ENCODE measurements around the gene UBL5. TPM values are rescaled to one million over a fixed set of nuclear protein-coding genes. Genes with fewer than 3 reads are reported as not detected.
A peak's percentile ranks its signal among the peaks of the same experiment; 100 is the strongest.

The UBL5 gene
- total and polyA plus RNA-seq, 7 donors: 518 to 1,128 (median 778) TPM

GRCh38 chr19:9849791-9850190, 22.1 kb downstream of the UBL5 start:
- Histone ChIP-seq H3K27ac (peak overlapping the region in 1 of 4 donors; percentile 48), H3K36me3 (peaks cover 0 to 40% (median 8%) of the 10 kb centered on the region in 4 donors), H3K4me3 (no peak overlapping the region), H3K27me3 (no peaks in the 10 kb centered on the region), H3K4me1 (peaks cover 0 to 34% (median 24%) of the 10 kb centered on the region in 4 donors), H3K9me3 (no peaks in the 10 kb centered on the region)
- intact Hi-C loops (cut with DNase I): no loop called here
- DNase-seq: no peak
- 72 to 85% methylated on average over 7 of the region's 7 CpGs for WGBS, 2 donors
- TF ChIP-seq EP300 (IDR thresholded peaks at IDR 0.05): no peak
- TF ChIP-seq POLR2A (IDR thresholded peaks at IDR 0.05): no peak
- no peak for TF ChIP-seq CTCF (IDR thresholded peaks at IDR 0.05)
- no peak for TF ChIP-seq POLR2AphosphoS5 (IDR thresholded peaks at IDR 0.05)

- no peak overlapping the region for H3K4me3 ChIP-seq
- peaks cover 0 to 34% (median 8%) of the 10 kb centered on the region in 4 donors for H3K36me3 ChIP-seq
- peaks cover 0 to 34% (median 24%) of the 10 kb centered on the region in 4 donors for H3K4me1 ChIP-seq
- intact Hi-C loops (cut with DNase I): no loop called here
- peak overlapping the region in 1 of 4 donors; percentile 48 for H3K27ac ChIP-seq
- DNase-seq: no peak
- TF ChIP-seq POLR2AphosphoS5 (IDR thresholded peaks at IDR 0.05) (peak in 1 of 4 donors; percentile 34), CTCF (IDR thresholded peaks at IDR 0.05) (no peak)
- H3K9me3 ChIP-seq: no peaks in the 10 kb centered on the region
- 78 to 86% methylated on average over 19 of the region's 19 CpGs for WGBS, 2 donors
- no peaks in the 10 kb centered on the region for H3K27me3 ChIP-seq
These were observed 22.7 kb downstream of the UBL5 start for GRCh38 chr19:9850235-9850959.

GRCh38 chr19:9854282-9854846, 26.6 kb downstream of the UBL5 start:
- no peak for TF ChIP-seq POLR2A (IDR thresholded peaks at IDR 0.05)
- TF ChIP-seq EP300 (IDR thresholded peaks at IDR 0.05): no peak
- Histone ChIP-seq H3K27ac (no peak overlapping the region), H3K27me3 (no peaks in the 10 kb centered on the region), H3K9me3 (no peaks in the 10 kb centered on the region), H3K4me1 (peaks cover 0 to 17% (median 11%) of the 10 kb centered on the region in 4 donors), H3K4me3 (no peak overlapping the region), H3K36me3 (peaks cover 0 to 5% (median 0%) of the 10 kb centered on the region in 4 donors)
- 96 to 98% methylated on average over 38 of the region's 38 CpGs for whole genome bisulfite sequencing, 2 donors
- intact Hi-C loops (cut with DNase I): no loop called here
- DNase-seq: no peak

GRCh38 chr19:9856609-9857008, 28.9 kb downstream of the UBL5 start:
- Histone ChIP-seq H3K4me1 (no peaks in the 10 kb centered on the region), H3K4me3 (no peak overlapping the region), H3K36me3 (peaks cover 0 to 5% (median 0%) of the 10 kb centered on the region in 4 donors), H3K27me3 (no peaks in the 10 kb centered on the region), H3K9me3 (no peaks in the 10 kb centered on the region), H3K27ac (no peak overlapping the region)
- intact Hi-C loops (cut with DNase I): no loop called here
- no peak for DNase-seq
- TF ChIP-seq POLR2AphosphoS5 (IDR thresholded peaks at IDR 0.05) (no peak), CTCF (IDR thresholded peaks at IDR 0.05) (no peak), EP300 (IDR thresholded peaks at IDR 0.05) (no peak)
- WGBS, 2 donors: 97% methylated on average over 9 of the region's 9 CpGs

GRCh38 chr19:9857076-9857721, 29.5 kb downstream of the UBL5 start:
- Histone ChIP-seq H3K4me1 (no peaks in the 10 kb centered on the region), H3K36me3 (peaks cover 0 to 5% (median 0%) of the 10 kb centered on the region in 4 donors), H3K27me3 (no peaks in the 10 kb centered on the region), H3K9me3 (no peaks in the 10 kb centered on the region), H3K27ac (no peak overlapping the region), H3K4me3 (no peak overlapping the region)
- WGBS, 2 donors: 96 to 97% methylated on average over 13 of the region's 13 CpGs
- no peak for DNase-seq
- no peak for TF ChIP-seq POLR2A (IDR thresholded peaks at IDR 0.05)
- TF ChIP-seq CTCF (IDR thresholded peaks at IDR 0.05): no peak
- no peak for TF ChIP-seq POLR2AphosphoS5 (IDR thresholded peaks at IDR 0.05)
- TF ChIP-seq EP300 (IDR thresholded peaks at IDR 0.05): no peak
- intact Hi-C loops (cut with DNase I): no loop called here

Data from sigmoid colon (tissue), 7 donors.